Measurements from ENCODE around the gene ACSS1.

ACSS1 gene

DNA sequence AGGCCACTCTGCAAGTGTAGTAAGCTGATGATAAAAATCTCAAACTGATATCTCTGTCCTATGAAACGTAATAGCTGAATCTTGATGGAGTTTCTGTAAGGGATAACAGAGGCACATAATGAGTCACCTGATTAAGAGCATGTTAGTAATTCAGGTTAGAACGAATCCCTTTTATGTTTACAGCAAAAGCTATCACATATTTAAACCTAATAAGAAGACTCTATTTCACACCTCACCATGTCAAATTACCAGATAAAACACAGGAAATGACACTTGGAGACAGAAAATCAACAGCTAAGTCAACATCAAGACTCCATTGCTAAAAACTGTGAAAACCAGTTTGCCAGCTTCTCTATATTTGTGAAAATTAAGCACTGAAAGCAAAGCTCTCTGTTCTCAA, 97.1 kb downstream of the ACSS1 start:
- TF ChIP-seq CTCF (IDR thresholded peaks at IDR 0.05; ENCODE audit: insufficient read depth, low read depth, low read length, missing control alignments): no peak
- peak; percentile 19 for DNase-seq (ENCODE audit: low read depth)
- H3K4me3 ChIP-seq (ENCODE audit: low read length): no peak overlapping the region

DNA sequence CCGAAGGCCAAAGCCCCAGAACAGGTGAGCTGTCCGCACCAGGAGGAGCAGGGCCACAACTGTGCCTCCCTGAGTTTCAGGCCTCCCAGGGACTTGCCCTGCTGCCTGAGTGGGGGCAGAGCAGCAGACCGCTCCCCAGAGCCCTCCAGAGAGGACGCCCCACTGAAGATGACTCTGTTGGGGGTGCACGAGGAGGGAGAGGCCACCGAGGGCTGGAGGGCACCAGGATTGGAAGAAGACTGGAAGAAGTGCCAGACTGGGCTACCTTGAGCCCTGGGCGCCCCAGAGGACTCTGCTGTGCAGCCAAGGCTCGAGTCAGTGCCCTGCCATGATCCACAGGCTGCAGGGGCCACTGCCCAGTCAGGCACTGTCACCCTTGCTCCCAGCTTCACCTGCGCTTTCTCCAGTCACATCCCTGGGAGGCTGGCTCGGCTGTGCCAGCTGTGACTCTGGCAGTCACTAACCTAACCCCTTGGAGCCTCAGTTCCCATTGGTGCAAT, 97.6 kb downstream of the ACSS1 start:
- no peak for TF ChIP-seq CTCF (IDR thresholded peaks at IDR 0.05; ENCODE audit: insufficient read depth, low read depth, low read length, missing control alignments)
- no peak overlapping the region for H3K4me3 ChIP-seq (ENCODE audit: low read length)
- DNase-seq (ENCODE audit: low read depth): no peak

- no peak overlapping the region for H3K4me3 ChIP-seq (ENCODE audit: low read length)
- no peak for DNase-seq (ENCODE audit: low read depth)
- TF ChIP-seq CTCF (IDR thresholded peaks at IDR 0.05; ENCODE audit: insufficient read depth, low read depth, low read length, missing control alignments): no peak
Observed at GRCh38 chr20:24959591-24960301, 98.2 kb downstream of the ACSS1 start.

DNA sequence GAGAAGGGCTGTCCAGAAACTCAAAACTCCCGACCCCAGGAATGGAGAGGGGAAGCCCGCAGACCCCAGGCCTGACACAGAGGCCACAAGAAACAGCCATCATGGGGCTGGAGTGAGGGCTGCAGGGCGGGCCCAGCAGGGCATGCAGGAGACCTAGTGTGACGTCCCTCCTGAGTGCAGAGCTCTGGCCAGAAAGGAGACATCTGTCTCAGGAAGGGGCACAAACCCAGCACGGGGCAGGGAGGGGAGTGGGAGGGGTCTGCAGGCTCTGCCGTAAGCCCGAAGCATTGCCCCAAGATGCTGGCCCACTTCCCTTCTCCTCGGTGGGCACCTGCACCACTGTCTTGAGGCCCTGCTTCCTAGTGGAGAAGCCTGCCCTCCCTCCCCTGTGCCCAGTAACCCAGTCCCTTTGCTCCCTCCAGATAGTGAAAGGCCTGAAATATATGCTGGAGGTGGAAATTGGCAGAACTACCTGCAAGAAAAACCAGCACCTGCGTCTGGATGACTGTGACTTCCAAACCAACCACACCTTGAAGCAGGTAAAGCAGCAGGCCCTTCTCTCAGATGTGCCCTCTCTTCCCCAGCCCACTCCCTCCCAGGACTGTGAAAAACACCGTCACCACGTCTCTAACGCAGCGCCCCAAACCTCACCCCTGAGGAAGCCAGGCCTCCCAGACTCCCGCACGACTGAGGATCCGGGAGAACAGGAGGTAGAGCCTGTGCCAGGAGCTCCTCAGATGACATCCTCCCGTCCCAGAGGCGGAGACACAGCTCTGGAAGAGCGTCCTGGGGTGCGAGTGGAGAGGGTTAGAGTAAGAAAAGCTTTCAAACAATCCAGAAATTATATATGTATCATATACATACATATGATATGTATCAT, 99.2 kb downstream of the ACSS1 start:
- H3K4me3 ChIP-seq (ENCODE audit: low read length): no peak overlapping the region
- TF ChIP-seq CTCF (IDR thresholded peaks at IDR 0.05; ENCODE audit: insufficient read depth, low read depth, low read length, missing control alignments): no peak
- DNase-seq (ENCODE audit: low read depth): no peak

DNA sequence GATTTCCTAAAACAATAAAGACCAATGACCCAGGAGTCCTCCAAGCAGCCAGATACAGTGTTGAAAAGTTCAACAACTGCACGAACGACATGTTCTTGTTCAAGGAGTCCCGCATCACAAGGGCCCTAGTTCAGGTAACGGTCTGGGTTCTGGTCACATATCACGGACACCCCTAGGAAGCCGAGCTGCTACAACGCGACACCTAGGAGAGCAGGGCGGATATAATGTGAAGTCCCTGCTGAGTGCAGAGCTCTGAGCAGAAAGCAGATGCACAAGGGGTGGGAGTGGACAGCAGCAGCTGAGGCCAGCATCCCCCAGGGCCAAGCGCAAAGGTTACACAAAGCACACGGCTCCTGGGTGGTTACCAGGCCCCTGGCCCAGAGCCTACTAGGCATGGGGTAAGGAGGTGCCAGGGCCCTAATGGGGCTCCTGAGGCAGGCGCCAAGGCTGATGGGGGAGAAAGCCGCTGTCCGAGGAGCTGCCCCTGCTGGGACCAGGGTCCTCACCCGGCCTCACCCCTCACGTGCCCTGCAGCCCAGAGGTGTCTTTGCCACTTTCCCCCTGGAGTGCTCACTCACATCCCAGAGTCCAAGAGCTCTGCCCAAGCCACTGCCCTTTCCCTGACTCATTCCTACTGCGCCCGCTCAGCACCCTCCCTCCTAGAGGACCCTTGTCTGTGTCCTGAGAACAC, 100.5 kb downstream of the ACSS1 start:
- TF ChIP-seq CTCF (IDR thresholded peaks at IDR 0.05; ENCODE audit: insufficient read depth, low read depth, low read length, missing control alignments): no peak
- H3K4me3 ChIP-seq (ENCODE audit: low read length): no peak overlapping the region
- DNase-seq (ENCODE audit: low read depth): no peak
